Hepatocyte (in vitro differentiated cells): ENCODE data around the gene SLC25A28. TPM values are rescaled to one million over a fixed set of nuclear protein-coding genes. Genes with fewer than 3 reads are reported as not detected.
A peak's percentile ranks its signal among the peaks of the same experiment; 100 is the strongest.
"Not testable (repeated sequence)": the region's sequence is repeated elsewhere in the genome, so short reads cannot be mapped to it uniquely, and the experiment has no call there.

Source experiments
- DNase-seq: peaks from one replicate; pipeline ENCODE4 v3.0.0-alpha.2; 2016; ENCODE audit warnings: low spot score
- H2AFZ ChIP-seq: fragments of 200-600 bp; sonication (generic); 2 replicates; pipeline ENCODE4 v1.6.0; 2016; ENCODE audit warnings: antibody characterized with exemption, mild to moderate bottlenecking
- H3K27ac ChIP-seq: fragments of 200-600 bp; sonication (generic); 2 replicates; pipeline ENCODE4 v1.5.1; 2016; ENCODE audit warnings: mild to moderate bottlenecking
- H3K27me3 ChIP-seq: fragments of 200-600 bp; sonication (generic); 2 replicates; pipeline ENCODE4 v1.6.1; 2016
- H3K36me3 ChIP-seq: fragments of 200-600 bp; sonication (generic); replicated peaks from 2 replicates; pipeline ENCODE4 v1.5.1; 2016; ENCODE audit warnings: low read depth; ENCODE audit not compliant: insufficient read depth
- H3K4me1 ChIP-seq: fragments of 200-600 bp; sonication (generic); 2 replicates; pipeline ENCODE4 v1.5.1; 2016; ENCODE audit warnings: mild to moderate bottlenecking, moderate library complexity; ENCODE audit not compliant: insufficient read depth
- H3K4me2 ChIP-seq: fragments of 200-600 bp; sonication (generic); 2 replicates; pipeline ENCODE4 v1.6.0; 2016
- H3K4me3 ChIP-seq: fragments of 200-600 bp; sonication (generic); 2 replicates; pipeline ENCODE4 v1.5.1; 2016; ENCODE audit warnings: mild to moderate bottlenecking
- H3K79me2 ChIP-seq: fragments of 200-600 bp; sonication (generic); 2 replicates; pipeline ENCODE4 v1.6.0; 2017; ENCODE audit warnings: mild to moderate bottlenecking
- H3K9me2 ChIP-seq: fragments of 200-600 bp; sonication (generic); replicated peaks from 2 replicates; pipeline ENCODE4 v1.6.0; 2017; ENCODE audit warnings: mild to moderate bottlenecking; ENCODE audit not compliant: insufficient read depth
- H3K9me3 ChIP-seq: fragments of 200-600 bp; sonication (generic); 2 replicates; pipeline ENCODE4 v1.5.1; 2016; ENCODE audit warnings: low read depth, mild to moderate bottlenecking
- H4K20me1 ChIP-seq: fragments of 200-600 bp; sonication (generic); 2 replicates; pipeline ENCODE4 v1.6.0; 2016; ENCODE audit warnings: mild to moderate bottlenecking; ENCODE audit not compliant: insufficient read depth, poor library complexity, severe bottlenecking
- EZH2 ChIP-seq: fragments of 200-600 bp; sonication (generic); IDR thresholded peaks from 2 replicates; pipeline ENCODE4 v1.6.1; 2016; ENCODE audit warnings: antibody characterized with exemption, mild to moderate bottlenecking, borderline replicate concordance
- EZH2phosphoT487 ChIP-seq: fragments of 200-600 bp; sonication (generic); IDR thresholded peaks from one replicate; pipeline ENCODE4 v1.6.1; 2018; ENCODE audit warnings: antibody characterized with exemption, mild to moderate bottlenecking, low read depth, moderate library complexity; ENCODE audit not compliant: unreplicated experiment, severe bottlenecking
- WGBS: methylation state at CpG from one replicate; pipeline ENCODE4 v1.1.6; 2016; ENCODE audit warnings: low lambda C conversion rate; ENCODE audit errors: missing lambda C conversion rate; 5-methylcytosine and 5-hydroxymethylcytosine counted together
- polyA plus RNA-seq: library from polyadenylated mRNA; unstranded; fragments of >200 nt; fragmentation: Nextera tagmentation; extraction: Ambion mirVana; gene quantifications from 2 replicates; pipeline ENCODE4 v1.2.1, GENCODE V29; 2016
- total RNA-seq: library from RNA; depleted of rRNA; stranded (reverse); fragments of >200 nt; gene quantifications from 2 replicates; pipeline ENCODE4 v1.2.3, GENCODE V29; 2014
- TF ChIP-seq, protein P1 (sequence below): fragments of 200-600 bp; sonication (generic); IDR thresholded peaks from 2 replicates; pipeline ENCODE4 v1.5.1; 2016; ENCODE audit warnings: antibody characterized with exemption, mild to moderate bottlenecking; ENCODE audit not compliant: poor library complexity

Gene SLC25A28
- total and polyA plus RNA-seq, 2 experiments from 2014 or later, result 15.8 to 33.7 TPM

DNA sequence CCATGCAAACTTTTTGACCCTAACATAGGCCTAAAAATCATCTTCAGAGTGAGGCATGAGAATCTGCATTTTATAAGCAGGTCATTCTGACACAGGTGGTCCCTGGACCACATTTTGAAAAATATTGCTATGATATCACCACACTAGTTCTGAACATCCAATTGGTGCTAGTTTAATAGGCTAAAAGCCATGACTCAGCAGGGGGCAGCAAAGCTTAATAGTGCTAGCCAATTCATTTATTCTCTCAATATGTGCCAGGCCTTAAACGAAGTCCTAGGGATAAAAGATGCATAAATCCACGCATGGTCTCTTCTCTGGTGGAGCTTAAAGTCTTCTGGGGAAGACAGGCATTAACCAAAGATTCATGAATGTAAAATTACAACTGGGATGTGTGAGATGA lies 10.2 kb upstream of the SLC25A28 start:
- H3K4me1 ChIP-seq, result no peaks in the 10 kb centered on the region
- peaks cover 4% of the 10 kb centered on the region for H3K27me3 ChIP-seq
- H3K79me2 ChIP-seq, result no peaks in the 10 kb centered on the region
- H2AFZ ChIP-seq, result no peak overlapping the region
- no peaks in the 10 kb centered on the region for H3K9me2 ChIP-seq
- no peak overlapping the region for H3K4me2 ChIP-seq
- H4K20me1 ChIP-seq, result no peaks in the 10 kb centered on the region
- H3K9me3 ChIP-seq, result no peaks in the 10 kb centered on the region
- peak; percentile 63 for DNase-seq
- WGBS, result 55% methylated on average over 2 of the region's 2 CpGs
- no peak overlapping the region for H3K4me3 ChIP-seq
- TF ChIP-seq EZH2 (no peak), EZH2phosphoT487 (no peak)
- TF ChIP-seq, protein P1, sequence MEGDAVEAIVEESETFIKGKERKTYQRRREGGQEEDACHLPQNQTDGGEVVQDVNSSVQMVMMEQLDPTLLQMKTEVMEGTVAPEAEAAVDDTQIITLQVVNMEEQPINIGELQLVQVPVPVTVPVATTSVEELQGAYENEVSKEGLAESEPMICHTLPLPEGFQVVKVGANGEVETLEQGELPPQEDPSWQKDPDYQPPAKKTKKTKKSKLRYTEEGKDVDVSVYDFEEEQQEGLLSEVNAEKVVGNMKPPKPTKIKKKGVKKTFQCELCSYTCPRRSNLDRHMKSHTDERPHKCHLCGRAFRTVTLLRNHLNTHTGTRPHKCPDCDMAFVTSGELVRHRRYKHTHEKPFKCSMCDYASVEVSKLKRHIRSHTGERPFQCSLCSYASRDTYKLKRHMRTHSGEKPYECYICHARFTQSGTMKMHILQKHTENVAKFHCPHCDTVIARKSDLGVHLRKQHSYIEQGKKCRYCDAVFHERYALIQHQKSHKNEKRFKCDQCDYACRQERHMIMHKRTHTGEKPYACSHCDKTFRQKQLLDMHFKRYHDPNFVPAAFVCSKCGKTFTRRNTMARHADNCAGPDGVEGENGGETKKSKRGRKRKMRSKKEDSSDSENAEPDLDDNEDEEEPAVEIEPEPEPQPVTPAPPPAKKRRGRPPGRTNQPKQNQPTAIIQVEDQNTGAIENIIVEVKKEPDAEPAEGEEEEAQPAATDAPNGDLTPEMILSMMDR, result peak; percentile 48
- no peak overlapping the region for H3K27ac ChIP-seq
- no peaks in the 10 kb centered on the region for H3K36me3 ChIP-seq

DNA sequence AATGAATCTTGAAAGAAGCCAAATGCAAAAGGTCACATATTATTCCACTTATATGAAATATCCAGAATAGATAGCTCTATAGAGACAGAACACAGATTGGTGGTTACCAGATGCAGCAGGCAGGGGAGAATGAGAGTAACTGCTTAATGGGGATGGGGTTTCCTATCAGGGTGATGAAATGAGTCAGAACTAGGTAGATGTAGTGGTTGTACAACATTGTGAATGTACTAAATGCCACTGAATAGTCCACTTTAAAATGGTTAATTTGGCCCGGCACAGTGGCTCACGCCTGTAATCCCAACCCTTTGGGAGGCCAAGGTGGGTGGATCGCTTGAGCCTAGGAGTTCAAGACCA lies 9.4 kb upstream of the SLC25A28 start:
- 86% methylated on average over 2 of the region's 3 CpGs for WGBS
- Histone ChIP-seq H3K4me3 (no peak overlapping the region), H4K20me1 (no peaks in the 10 kb centered on the region), H2AFZ (no peak overlapping the region), H3K4me1 (no peaks in the 10 kb centered on the region), H3K4me2 (no peak overlapping the region), H3K9me3 (no peaks in the 10 kb centered on the region), H3K9me2 (no peaks in the 10 kb centered on the region), H3K27ac (no peak overlapping the region), H3K79me2 (no peaks in the 10 kb centered on the region), H3K27me3 (peaks cover 4% of the 10 kb centered on the region), H3K36me3 (no peaks in the 10 kb centered on the region)
- no peak for DNase-seq
- TF ChIP-seq EZH2 (no peak), EZH2phosphoT487 (no peak)
- TF ChIP-seq, protein P1, result no peak

DNA sequence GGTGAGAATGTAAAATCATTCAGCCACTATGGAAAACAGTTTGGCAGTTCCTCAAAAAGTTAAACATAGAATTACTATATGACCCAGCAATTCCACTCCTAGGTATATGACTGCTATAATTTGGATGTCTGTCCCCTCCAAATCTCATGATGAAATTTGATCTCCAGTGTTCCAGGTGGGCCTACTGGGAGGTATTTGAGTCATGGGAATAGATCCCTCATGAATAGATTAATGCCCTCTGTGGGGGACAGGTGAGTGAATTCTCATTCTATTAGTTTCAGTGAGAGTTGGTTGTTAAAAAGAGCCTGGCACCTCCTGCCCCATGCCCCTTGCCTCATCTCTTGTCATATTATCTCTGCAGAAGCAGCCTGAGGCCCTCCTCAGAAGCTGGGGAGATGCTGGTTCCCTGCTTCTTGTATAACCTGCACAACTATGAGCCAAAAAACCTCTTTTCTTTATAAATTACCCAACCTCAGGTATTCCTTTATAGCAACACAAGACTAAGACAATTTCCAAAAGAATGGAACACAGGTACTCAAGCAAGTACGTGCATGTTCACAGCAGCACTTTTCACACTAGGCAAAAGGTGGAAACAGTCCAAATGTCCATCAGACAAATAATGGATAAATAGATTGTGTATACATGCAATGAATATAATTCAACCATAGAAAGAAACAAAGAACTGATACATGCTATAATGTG lies 8.8 kb upstream of the SLC25A28 start:
- Histone ChIP-seq H3K36me3 (no peaks in the 10 kb centered on the region), H3K79me2 (no peaks in the 10 kb centered on the region), H4K20me1 (no peaks in the 10 kb centered on the region), H2AFZ (no peak overlapping the region), H3K4me3 (no peak overlapping the region), H3K4me1 (no peaks in the 10 kb centered on the region), H3K27me3 (peaks cover 4% of the 10 kb centered on the region), H3K27ac (no peak overlapping the region), H3K9me2 (no peaks in the 10 kb centered on the region), H3K4me2 (no peak overlapping the region), H3K9me3 (no peaks in the 10 kb centered on the region)
- 92% methylated on average over 1 of the region's 1 CpG for WGBS
- DNase-seq, result no peak
- TF ChIP-seq, protein P1, result no peak
- no peak for TF ChIP-seq EZH2
- TF ChIP-seq EZH2phosphoT487, result no peak

DNA sequence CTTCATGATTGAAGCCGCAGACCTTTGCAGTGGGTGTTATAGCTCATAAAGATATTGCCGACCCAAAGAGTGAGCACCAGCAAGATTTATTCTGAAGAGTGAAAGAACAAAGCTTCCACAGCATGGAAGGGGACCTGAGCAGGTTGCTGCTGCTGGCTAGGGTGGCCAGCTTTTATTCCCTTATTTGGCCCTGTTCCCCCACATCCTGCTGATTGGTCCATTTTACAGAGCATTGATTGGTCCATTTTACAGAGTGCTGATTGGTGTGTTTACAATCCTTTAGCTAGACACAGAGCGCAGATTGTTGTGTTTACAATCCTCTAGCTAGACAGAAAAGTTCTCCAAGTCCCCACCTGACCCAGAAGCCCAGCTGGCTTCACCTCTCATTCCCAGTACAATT lies 4.9 kb upstream of the SLC25A28 start:
- H3K4me2 ChIP-seq, DNase-seq, H3K9me2 ChIP-seq, H2AFZ ChIP-seq, H3K9me3 ChIP-seq, H3K4me1 ChIP-seq, H3K27me3 ChIP-seq, H3K79me2 ChIP-seq, H3K27ac ChIP-seq, H3K36me3 ChIP-seq, H3K4me3 ChIP-seq, H4K20me1 ChIP-seq: not testable (repeated sequence)
- 67% methylated on average over 3 of the region's 3 CpGs for WGBS
